Measurements from ENCODE around the gene ERI2.
"Not testable (repeated sequence)": the region's sequence is repeated elsewhere in the genome, so short reads cannot be mapped to it uniquely, and the experiment has no call there.

Gene ERI2

DNA sequence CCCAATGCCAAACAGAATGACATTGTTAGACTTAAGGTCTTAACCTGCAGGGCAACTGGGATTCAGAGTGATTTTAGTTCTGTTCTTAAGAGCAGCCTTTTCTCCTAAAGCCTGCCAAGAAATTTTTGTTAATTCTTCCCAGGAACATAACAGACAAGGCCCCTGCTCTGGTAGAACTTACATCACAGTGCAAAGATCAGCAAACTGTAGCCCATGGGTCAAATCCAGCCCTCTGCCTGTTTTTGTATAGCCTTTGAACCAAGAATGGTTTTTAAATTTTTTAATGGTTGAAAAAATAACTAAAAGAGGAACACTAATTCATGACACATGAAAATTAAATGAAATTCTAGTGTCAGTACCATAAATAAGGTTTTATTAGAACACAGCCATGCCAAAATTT, 38.7 kb downstream of the ERI2 start:
- DNase-seq (ENCODE audit: low spot score) = no peak
- no peak overlapping the region for H3K4me3 Mint-ChIP-seq
- H3K27me3 Mint-ChIP-seq (ENCODE audit: low read depth) = no peaks in the 10 kb centered on the region
- peaks cover 17% of the 10 kb centered on the region for H3K4me1 Mint-ChIP-seq (ENCODE audit: low read depth)
- peaks cover 5% of the 10 kb centered on the region for H3K9me3 Mint-ChIP-seq
- no peak overlapping the region for H3K27ac Mint-ChIP-seq
- peaks cover 2% of the 10 kb centered on the region for H3K36me3 Mint-ChIP-seq (ENCODE audit: low read depth)

DNA sequence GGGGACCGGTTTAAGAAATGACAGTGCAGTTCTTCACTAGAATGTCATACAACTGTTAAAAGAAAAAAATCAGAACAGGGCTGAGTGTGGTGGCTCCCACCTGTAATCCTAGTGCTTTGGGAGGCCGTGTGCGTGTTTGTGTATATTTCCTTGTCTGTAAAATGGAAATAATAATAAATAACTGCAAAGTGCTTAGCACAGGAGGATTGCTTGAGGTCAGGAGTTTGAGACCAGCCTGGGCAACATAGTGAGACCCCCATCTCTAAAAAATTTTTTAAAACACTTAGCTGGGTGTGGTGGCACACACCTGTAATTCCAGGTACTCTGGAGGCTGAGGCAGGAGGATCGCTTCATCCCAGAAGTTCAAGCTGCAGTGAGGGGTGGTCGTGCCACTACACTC, 40.0 kb downstream of the ERI2 start:
- Mint-ChIP-seq H3K4me1 (ENCODE audit: low read depth) (peaks cover 16% of the 10 kb centered on the region), H3K27ac (no peak overlapping the region)
- no peak for DNase-seq (ENCODE audit: low spot score)

DNA sequence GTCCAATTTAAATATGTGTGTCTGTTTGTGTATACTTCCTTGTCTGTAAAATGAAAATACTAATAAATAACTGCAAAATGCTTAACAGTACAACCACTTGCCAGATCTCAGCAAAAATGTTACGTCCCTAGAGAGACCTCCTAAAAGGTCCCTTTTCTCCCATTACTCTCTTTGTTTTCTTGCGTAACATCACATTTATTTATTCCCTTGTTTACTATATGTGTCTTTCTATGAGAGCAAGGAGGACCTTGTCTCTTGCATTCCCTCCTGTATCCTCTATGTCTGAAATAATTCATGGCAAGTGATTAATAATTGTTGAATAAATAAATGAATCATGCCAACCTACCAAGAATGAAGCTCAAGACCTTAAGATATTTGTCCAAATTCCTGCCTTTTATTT, 40.5 kb downstream of the ERI2 start:
- Mint-ChIP-seq H3K4me1 (ENCODE audit: low read depth) (peaks cover 16% of the 10 kb centered on the region), H3K9me3 (peaks cover 11% of the 10 kb centered on the region), H3K4me3 (no peak overlapping the region), H3K27ac (no peak overlapping the region), H3K27me3 (ENCODE audit: low read depth) (no peaks in the 10 kb centered on the region), H3K36me3 (ENCODE audit: low read depth) (peaks cover 9% of the 10 kb centered on the region)
- DNase-seq (ENCODE audit: low spot score) = no peak

More for the DNA sequence above, 40.0 kb downstream of the ERI2 start:
- Mint-ChIP-seq H3K36me3 (ENCODE audit: low read depth) (peaks cover 9% of the 10 kb centered on the region), H3K27me3 (ENCODE audit: low read depth) (no peaks in the 10 kb centered on the region), H3K4me3 (no peak overlapping the region), H3K9me3 (peaks cover 11% of the 10 kb centered on the region)

DNA sequence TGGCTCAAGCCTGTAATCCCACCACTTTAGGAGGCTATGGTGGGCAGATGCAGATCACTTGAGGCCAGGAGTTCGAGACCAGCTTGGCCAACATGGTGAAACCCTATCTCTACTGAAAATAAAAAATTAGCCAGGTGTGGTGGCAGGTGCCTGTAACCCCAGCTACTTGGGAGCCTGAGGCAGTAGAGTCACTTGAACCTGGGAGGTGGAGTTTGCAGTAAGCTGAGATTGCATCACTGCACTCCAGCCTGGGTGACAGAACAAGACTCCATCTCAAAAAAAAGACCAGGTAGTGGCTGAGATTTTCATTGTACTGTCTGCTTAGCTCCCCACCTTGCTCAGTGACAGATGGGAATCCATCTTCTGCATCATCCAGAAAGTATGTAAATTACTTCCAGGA, 41.8 kb downstream of the ERI2 start:
- peaks cover 16% of the 10 kb centered on the region for H3K4me1 Mint-ChIP-seq (ENCODE audit: low read depth)
- not testable (repeated sequence) for H3K27ac Mint-ChIP-seq; H3K27me3 Mint-ChIP-seq (ENCODE audit: low read depth); DNase-seq (ENCODE audit: low spot score); H3K36me3 Mint-ChIP-seq (ENCODE audit: low read depth); H3K4me3 Mint-ChIP-seq
- H3K9me3 Mint-ChIP-seq = peaks cover 11% of the 10 kb centered on the region

DNA sequence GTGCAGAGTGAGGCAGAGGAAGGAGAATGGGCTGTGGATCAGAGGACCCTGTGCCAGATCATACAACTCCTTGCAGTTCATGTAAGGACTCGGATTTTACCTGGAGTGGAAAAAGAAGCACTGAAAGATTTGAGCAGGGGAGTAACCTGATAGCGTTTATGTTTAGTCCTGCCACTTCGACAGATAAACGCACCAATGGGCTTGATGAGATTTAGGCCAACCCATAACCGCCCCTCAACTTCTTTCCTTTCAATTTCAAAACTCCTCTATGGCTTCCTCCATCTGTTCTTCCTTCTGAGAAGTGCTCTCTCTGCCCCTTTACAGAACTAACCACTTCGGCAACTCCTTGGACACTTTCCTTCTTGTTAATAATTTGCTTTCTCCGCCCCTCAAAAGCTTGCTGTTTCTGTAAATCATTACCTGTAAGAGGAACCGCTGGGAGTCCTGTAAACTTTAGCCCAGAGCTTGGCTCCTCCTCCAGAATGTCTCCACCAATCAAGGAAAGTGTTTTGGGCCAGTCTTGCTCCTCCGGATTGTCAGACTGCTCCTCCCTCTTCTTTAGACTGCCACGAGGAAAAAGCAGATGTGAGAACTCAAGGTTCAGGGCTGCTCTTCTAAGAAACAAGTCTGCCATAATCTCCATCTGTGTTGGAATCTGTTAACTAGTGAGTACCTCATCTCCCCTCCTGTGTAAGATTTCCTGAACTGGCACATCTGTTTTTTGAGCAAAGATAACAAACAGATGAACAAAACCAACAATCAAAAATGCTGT, 42.6 kb downstream of the ERI2 start, which contains the start of gene ACSM3:
Gene ACSM3 (plus strand): TSS at position 554 of the 772 bp plus-strand sequence. CDS start 6,021 bp downstream, outside the sequence.
- Mint-ChIP-seq H3K4me3 (peak within 1 kb of the TSS; percentile 91), H3K4me1 (ENCODE audit: low read depth) (peaks cover 16% of the 10 kb centered on the region), H3K36me3 (ENCODE audit: low read depth) (peaks cover 9% of the 10 kb centered on the region), H3K27ac (peak within 1 kb of the TSS; percentile 93), H3K27me3 (ENCODE audit: low read depth) (no peaks in the 10 kb centered on the region), H3K9me3 (peaks cover 11% of the 10 kb centered on the region)
- peak; percentile 63 for DNase-seq (ENCODE audit: low spot score)

DNA sequence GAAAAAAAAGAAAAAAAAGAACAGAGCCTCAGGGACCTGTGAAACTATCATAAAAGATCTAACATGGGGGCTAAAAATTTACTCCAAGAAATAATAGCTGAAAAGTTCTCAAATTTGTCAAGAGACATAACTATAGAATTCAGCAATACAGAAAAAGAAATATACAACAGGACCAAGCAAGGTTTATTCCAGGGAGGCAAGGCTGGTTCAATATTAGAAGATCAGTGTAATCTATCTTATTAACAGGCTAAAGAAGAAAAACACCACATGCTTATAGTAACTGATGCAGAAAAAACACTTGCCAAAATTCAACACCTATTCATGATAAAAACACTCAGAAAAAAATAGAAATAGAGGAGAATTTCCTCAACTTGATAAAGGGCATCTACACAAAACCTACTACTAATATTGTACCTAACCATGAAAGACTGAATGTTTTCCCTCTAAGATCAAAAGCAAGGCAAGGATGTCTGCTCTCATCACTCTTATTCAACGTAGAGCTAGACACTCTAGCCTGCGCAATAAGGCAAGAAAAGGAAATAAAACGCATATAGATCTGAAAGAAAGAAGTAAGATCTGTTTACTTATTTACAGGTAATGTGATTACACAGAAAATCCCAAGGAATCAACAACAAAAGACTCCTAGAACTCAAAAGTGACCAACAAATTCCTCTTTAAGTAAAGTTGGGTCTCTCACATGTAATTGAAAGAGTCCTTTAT, 43.7 kb downstream of the ERI2 start:
- no peak for DNase-seq (ENCODE audit: low spot score)
- Mint-ChIP-seq H3K27me3 (ENCODE audit: low read depth) (no peaks in the 10 kb centered on the region), H3K4me1 (ENCODE audit: low read depth) (peaks cover 16% of the 10 kb centered on the region), H3K4me3 (peak overlapping the region; percentile 91), H3K27ac (peak overlapping the region; percentile 93), H3K36me3 (ENCODE audit: low read depth) (peaks cover 9% of the 10 kb centered on the region), H3K9me3 (peaks cover 11% of the 10 kb centered on the region)

DNA sequence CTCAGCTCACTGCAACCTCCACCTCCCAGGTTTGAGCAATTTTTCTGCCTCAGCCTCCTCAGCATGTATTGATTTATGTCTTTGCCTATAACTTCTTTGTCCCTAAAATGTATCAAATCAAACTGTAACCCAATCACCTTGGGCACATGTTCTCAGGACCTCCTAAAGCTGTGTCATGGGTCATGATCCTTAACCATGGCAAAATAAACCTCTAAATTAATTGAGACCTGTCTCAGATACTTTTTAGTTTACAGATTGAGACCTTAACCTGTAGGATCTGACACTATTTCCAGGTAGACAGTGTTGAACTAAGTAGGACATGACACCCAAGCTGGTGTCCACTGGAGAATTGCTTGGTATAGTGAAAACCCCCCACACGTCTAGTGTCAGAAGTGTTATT, 45.1 kb downstream of the ERI2 start:
- Mint-ChIP-seq H3K27ac (no peak overlapping the region), H3K4me3 (no peak overlapping the region), H3K36me3 (ENCODE audit: low read depth) (peaks cover 9% of the 10 kb centered on the region), H3K9me3 (peaks cover 11% of the 10 kb centered on the region), H3K27me3 (ENCODE audit: low read depth) (no peaks in the 10 kb centered on the region), H3K4me1 (ENCODE audit: low read depth) (peaks cover 16% of the 10 kb centered on the region)
- DNase-seq (ENCODE audit: low spot score) = no peak

DNA sequence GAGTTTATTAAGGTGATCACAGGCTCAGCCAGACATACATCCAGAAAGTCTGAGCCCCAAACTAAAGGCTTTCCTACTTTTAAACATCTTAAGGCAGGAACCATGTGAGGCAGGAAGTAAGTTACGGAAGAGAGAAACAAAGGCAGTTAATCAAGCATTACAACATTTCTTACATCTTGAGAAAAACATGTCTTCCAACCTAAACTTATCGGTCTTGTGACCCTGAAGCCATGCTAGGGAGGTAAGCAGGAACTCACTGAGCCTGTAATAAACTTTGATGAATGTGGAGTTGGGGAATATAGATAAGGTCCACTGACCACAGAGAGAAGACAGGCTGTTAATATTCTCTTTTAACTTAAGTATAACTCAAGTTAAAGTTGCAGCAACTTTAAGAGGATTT, 45.9 kb downstream of the ERI2 start:
- Mint-ChIP-seq H3K4me3 (no peak overlapping the region), H3K27me3 (ENCODE audit: low read depth) (no peaks in the 10 kb centered on the region), H3K27ac (no peak overlapping the region), H3K36me3 (ENCODE audit: low read depth) (peaks cover 9% of the 10 kb centered on the region), H3K4me1 (ENCODE audit: low read depth) (peaks cover 16% of the 10 kb centered on the region), H3K9me3 (peaks cover 11% of the 10 kb centered on the region)
- no peak for DNase-seq (ENCODE audit: low spot score)

DNA sequence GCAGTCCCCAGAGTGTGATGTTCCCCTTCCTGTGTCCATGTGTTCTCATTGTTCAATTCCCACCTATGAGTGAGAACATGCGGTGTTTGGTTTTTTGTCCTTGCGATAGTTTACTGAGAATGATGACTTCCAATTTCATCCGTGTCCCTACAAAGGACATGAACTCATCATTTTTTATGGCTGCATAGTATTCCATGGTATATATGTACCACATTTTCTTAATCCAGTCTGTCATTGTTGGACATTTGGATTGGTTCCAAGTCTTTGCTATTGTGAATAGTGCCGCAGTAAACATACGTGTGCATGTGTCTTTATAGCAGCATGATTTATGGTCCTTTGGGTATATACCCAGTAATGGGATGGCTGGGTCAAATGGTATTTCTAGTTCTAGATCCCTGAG, 50.5 kb downstream of the ERI2 start:
- H3K4me1 Mint-ChIP-seq (ENCODE audit: low read depth); H3K27ac Mint-ChIP-seq; DNase-seq (ENCODE audit: low spot score); H3K36me3 Mint-ChIP-seq (ENCODE audit: low read depth); H3K4me3 Mint-ChIP-seq; H3K9me3 Mint-ChIP-seq: not testable (repeated sequence)
- peaks cover 15% of the 10 kb centered on the region for H3K27me3 Mint-ChIP-seq (ENCODE audit: low read depth)

DNA sequence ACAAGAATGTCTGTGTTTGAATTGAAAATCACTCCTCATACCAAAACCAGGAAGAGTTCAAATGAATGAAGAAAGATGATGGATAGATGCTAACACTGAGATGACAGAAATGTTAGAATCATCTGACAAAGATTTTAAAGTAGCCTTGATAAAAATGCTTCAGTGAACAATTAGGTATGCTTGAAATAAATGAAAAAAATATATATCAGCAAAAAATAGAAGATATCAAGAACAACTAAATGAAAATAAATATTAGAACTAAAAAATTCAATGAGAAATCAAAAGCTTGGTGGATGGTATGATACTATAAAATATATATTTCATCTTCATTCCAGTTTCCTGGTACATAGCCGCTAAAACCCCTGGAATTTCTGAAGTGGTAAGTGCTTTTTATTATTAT, 51.0 kb downstream of the ERI2 start:
- Mint-ChIP-seq H3K36me3 (ENCODE audit: low read depth) (no peaks in the 10 kb centered on the region), H3K9me3 (no peaks in the 10 kb centered on the region), H3K4me1 (ENCODE audit: low read depth) (no peaks in the 10 kb centered on the region), H3K4me3 (no peak overlapping the region), H3K27ac (no peak overlapping the region), H3K27me3 (ENCODE audit: low read depth) (peaks cover 17% of the 10 kb centered on the region)
- no peak for DNase-seq (ENCODE audit: low spot score)

DNA sequence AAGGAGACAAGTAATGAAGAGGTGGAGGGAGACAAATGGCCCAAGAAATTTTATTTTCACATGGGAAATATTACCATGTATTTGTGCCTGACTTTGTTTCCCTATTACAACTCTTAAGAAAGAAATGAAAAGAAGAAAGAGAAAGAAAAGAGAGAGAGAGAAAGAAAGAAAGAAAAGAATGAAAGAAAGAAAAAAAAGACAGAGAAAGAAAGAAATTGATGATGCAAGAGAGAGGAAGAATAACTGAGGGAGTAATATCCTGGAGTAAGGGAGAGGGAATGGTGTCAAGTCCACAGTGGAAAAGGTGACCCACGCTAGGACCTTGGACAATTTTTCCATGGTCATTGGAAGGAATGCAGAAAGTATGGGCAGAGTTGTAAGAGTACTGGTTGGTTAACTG, 52.5 kb downstream of the ERI2 start:
- no peak overlapping the region for H3K27ac Mint-ChIP-seq
- H3K4me3 Mint-ChIP-seq = no peak overlapping the region
- peaks cover 17% of the 10 kb centered on the region for H3K27me3 Mint-ChIP-seq (ENCODE audit: low read depth)
- H3K36me3 Mint-ChIP-seq (ENCODE audit: low read depth) = no peaks in the 10 kb centered on the region
- no peaks in the 10 kb centered on the region for H3K4me1 Mint-ChIP-seq (ENCODE audit: low read depth)
- DNase-seq (ENCODE audit: low spot score) = no peak
- H3K9me3 Mint-ChIP-seq = no peaks in the 10 kb centered on the region

DNA sequence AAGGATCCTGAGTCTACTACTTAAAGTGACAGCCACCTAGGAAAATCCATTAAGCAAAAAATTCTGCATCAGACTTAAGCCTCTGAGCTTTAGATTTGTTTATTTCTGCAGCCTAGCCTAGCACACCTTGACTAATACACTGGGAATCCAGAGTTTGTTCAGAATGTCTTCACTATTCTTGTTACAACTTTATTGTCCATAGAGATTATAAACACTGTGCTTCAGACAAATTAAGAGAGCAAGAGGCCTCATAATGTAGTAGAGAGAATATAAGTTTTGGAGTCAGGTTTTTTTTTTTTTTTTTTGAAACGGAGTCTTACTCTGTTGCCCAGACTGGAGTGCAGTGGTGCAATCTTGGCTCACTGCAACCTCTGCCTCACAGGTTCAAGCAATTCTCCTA, 55.7 kb downstream of the ERI2 start:
- Mint-ChIP-seq H3K4me1 (ENCODE audit: low read depth) (no peaks in the 10 kb centered on the region), H3K27ac (no peak overlapping the region), H3K9me3 (peaks cover 10% of the 10 kb centered on the region), H3K4me3 (no peak overlapping the region), H3K27me3 (ENCODE audit: low read depth) (peaks cover 17% of the 10 kb centered on the region), H3K36me3 (ENCODE audit: low read depth) (peaks cover 3% of the 10 kb centered on the region)
- DNase-seq (ENCODE audit: low spot score) = no peak

DNA sequence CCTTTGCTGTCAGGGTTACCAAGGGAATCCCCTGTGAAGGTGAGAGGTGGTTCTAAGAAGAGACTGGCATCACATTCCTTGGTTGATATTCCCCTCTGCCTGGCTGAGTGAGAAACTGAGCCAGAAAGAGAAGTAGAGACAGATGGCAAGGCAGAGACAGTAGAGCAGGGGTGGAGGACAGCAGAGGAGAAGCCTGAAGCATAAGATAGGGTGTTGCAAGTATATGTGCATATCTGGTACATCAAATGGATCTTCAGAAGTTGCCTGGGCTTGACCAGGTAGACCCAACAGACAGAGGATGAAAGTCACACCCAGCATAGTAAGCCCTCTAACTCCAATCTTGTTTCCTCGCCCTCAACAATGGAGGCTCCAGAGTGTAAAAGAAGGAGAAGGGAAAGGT, 56.8 kb downstream of the ERI2 start:
- Mint-ChIP-seq H3K36me3 (ENCODE audit: low read depth) (peaks cover 3% of the 10 kb centered on the region), H3K27ac (no peak overlapping the region), H3K27me3 (ENCODE audit: low read depth) (peaks cover 15% of the 10 kb centered on the region), H3K4me1 (ENCODE audit: low read depth) (no peaks in the 10 kb centered on the region), H3K9me3 (peaks cover 10% of the 10 kb centered on the region), H3K4me3 (no peak overlapping the region)
- DNase-seq (ENCODE audit: low spot score) = no peak

DNA sequence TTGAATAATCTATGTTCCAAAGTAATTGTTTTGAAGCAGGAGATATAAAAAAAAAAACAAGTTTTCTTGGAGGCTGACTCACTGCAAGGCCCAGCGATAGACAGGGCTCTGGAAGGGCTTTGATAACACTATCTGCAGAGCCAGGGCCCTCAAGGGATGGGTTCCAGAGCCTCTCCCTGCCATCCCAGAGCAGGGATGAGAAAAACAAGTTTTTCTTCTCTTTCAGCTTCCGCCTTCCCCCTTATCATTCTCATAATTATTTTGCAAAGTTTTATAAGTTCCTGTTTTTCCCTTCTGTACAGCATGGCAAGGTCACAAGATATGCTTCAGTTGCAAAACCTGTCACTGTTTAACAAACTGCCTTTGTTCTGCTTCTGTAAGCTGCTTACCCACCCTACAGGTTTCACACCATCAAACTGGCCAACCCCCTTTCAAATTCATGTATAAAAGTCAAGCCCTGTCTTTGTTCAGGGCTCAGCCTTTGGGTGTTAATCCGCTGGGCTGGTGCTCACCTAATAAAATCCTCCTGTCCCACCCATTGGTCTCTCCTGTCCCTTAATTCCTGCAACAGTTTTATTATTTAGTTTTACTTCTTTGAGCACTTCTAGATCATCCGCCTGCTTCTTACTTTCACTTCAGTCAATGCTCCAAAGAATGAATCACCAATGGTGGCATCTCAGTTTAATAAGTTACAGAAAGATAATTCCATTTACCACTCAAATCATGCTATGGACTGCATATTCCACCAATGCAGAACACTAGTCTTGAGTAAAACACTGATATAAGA, 59.0 kb downstream of the ERI2 start:
- H3K4me3 Mint-ChIP-seq = no peak overlapping the region
- H3K27me3 Mint-ChIP-seq (ENCODE audit: low read depth) = peaks cover 2% of the 10 kb centered on the region
- no peaks in the 10 kb centered on the region for H3K4me1 Mint-ChIP-seq (ENCODE audit: low read depth)
- H3K36me3 Mint-ChIP-seq (ENCODE audit: low read depth) = peaks cover 3% of the 10 kb centered on the region
- no peak for DNase-seq (ENCODE audit: low spot score)
- no peak overlapping the region for H3K27ac Mint-ChIP-seq
- peaks cover 10% of the 10 kb centered on the region for H3K9me3 Mint-ChIP-seq

Data from T-helper 2 cell treated with Interferon-gamma antibody and Interleukin-4, amounts not matched to agents 5 μg/mL and 100 μg/mL, for 36 hours (primary cell).